Stimulated activated CD4-positive, alpha-beta T cell treated with anti-CD3 and anti-CD28 coated beads, Interleukin-4, amount 100 ng/mL, for 4 hours (primary cell): ENCODE results near the gene PAN3.
"Not testable (repeated sequence)": the region's sequence is repeated elsewhere in the genome, so short reads cannot be mapped to it uniquely, and the experiment has no call there.

Experiments
- DNase-seq, 2 experiments: peaks; one replicate each; pipeline ENCODE4 v3.0.0-alpha.2; 2020

Gene PAN3

DNA sequence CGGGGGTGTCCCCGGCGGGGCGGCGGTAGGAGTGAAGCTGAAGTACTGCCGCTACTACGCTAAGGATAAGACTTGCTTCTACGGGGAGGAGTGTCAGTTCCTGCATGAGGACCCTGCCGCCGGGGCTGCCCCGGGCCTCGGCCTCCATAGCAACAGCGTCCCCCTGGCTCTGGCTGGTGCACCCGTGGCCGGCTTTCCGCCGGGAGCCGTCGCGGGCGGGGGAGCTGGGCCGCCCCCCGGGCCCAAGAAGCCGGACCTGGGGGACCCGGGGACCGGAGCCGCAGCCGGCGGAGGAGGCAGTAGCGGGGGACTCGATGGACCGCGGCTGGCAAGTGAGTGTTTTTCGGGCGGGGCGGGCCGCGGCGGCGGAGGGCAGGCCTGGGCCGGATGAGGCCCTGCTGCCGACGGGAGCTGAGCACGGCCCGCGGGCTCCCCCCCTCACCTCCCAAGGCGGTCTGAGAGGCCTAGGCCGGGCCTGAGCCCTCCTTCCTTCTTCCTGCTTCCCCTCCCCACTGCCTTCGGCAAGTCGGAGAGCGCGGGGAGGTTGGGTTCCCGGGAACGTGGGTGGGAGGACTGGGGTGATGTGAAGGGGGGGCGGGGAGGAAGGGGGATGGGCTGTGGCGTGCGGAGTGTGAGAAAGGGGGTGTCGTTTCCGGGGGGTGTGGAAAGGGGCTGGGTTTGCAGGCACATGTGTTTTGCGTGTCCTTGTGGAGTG is 568 bp downstream of the PAN3 start:
- peak; percentile 87 to 91 for DNase-seq

DNA sequence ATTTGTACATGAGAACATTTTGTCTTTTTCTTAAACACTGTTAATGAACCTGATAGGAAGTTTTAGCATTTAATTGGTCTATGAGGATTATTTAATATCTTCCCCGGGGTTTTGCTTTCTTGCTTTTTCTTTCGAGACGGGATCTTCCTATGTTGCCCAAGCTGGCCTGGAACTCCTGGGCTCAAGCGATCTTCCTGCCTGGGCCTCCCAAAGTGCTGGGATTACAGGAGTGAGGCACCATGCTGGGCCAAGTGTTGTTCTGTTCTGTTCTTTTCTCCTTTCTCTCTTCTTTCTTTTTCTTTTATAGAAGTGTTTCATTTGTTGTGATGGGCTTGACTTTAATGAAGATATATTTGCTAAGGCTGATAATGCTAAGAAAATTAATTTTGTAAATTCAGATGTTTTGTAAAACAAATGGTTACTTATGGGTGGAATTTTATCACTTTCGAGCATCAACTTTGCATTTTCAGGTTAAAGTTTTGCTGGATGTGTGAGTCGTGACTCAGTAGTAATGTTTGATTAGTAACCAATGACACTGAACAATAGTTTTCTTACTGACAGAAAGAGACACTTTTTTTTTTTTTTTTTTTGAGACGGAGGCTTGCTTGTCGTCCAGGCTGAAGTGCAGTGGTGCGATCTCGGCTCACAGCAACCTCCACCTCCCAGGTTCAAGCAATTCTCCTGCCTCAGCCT is 2.2 kb downstream of the PAN3 start:
- DNase-seq = no peak

DNA sequence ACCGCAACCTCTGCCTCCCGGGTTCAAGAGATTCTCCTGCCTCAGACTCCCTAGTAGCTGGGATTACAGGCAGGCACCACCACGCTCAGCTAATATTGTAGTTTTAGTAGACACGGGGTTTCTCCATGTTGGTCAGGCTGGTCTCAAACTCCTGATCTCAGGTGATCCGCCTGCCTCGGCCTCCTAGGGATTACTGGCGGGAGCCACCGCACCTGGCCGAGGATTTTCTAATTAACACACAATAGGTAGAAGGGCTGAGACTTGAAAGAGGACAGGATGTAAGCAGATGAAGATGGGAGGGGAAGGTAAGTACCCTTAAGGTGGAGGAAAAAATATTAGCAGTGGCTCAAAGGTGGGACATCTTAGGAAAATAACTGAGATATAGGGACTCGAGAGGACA is 3.2 kb downstream of the PAN3 start:
- not testable (repeated sequence) for DNase-seq

DNA sequence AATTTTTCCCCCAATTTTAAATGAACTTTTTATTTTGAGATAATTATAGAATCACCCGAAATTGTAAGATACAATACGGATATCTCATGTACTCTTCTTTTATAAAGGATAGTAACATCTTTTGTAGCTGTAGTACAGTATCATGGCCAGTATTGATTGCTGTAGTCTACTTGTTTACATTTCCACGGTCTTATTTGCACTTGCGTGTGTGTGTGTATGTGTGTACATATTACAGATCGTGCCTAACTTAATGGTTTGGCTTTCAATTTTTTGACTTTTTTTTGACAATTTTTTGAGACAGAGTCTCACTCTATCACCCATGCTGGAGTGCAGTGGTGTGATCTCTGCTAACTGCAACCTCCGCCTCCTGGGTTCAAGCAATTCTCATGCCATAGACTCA is 6.7 kb downstream of the PAN3 start:
- DNase-seq = no peak

DNA sequence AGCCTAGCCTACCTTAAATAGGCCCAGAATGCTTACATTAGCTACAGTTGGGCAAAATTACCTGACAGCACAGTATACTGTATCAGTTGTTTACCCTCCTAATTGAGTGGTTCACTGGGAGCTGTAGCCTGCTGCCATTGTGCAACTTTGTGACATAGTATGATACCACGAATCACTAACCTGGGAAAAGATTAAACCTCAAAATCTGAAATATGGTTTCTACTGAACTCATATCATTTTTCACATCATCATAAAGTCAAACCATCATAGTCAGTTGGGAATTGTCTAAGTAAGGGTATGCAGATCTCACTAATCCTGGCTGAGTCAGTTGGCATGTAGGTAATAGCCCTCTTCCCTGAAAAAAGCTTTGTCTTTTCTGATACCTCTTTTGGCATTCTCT is 9.2 kb downstream of the PAN3 start:
- DNase-seq = no peak

DNA sequence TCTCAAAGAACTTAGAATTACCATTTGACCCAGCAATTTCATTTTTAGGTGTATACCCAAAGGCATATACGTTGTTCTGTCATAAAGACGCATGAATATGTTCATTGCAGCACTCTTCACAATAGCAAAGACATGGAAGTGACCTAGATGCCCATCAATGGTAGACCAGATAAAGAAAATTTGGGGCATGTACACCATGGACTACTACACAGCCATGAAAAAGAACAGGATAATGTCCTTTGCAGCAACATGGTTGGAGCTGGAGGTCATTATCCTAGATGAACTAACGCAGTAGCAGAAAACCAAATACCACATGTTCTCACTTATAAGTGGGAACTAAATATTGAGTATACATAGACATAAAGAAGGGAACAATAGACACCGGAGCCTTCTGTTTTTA is 20.7 kb downstream of the PAN3 start:
- DNase-seq = no peak

DNA sequence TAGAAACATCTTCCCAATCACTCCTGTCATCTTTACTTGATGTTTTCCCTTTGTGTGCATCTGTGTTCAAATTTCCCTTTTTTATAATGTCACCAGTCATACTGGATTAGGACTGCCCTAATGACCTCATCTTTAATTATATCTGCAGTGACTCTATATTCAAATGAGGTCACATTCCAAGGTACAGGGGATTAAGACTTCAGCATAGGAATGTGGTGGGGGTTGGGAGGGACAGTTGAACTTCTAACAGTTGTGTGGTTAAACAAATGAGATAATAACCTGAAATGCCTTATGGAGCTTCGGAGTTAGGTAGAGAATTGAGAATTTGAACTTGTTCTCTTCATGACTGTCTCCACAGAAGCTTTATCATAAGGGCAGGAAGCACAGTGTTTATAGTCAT is 23.0 kb downstream of the PAN3 start:
- DNase-seq = no peak

DNA sequence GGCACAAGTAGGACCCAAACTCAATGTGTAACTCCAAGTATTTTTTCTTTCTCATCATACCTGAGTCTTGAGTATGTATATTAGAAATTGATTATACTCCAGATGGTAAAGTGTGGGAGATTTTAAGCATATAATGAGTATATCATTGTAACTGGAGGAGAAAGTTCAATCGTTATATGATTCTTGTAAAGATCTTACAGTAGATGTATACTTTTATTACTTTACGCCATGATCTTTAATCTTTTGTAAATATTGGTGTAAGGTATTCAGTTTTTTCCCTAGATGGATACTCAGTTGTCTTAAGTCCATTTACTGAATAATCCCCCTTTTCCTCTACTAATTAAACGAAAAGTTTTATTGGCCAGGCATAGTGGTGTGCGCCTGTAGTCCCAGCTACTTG is 25.2 kb downstream of the PAN3 start:
- no peak for DNase-seq

DNA sequence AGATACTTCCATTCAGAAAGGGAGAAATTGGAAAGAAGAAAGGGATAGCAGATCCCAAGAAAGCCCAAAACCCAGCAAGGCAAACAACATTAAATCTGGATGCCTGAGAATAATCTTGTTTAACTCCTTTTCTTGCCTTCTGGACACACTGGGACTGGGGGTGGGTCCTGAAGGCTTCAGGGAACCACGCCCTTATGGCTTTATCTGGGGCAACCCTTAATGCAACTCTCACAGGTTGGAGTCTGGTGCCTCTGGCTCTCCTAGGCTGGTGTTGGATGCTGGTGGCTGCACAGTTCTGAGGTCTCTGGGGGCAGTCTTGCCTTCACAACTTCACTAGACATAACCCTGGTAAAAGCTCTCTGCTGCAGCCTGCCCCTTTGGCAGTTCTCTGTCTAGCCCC is 27.9 kb downstream of the PAN3 start:
- DNase-seq = no peak

DNA sequence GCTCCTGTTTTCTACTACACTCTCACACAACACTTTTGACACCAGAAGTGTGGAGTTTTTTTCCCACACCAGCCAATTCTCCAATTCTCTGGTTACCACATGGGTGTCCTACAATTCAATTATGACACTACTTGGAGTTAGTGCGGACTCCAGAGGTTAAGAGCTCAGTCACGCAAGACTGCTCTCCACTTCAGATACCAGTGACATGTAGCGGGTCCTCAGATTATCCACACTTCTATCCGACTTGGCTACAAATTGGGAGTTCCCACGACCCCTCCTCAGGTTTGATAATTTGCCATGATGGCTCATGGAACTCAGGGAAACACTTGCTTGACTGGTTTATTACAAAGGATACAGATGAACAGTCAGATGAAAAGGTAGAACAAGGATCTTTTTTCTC is 32.9 kb downstream of the PAN3 start:
- DNase-seq = no peak

DNA sequence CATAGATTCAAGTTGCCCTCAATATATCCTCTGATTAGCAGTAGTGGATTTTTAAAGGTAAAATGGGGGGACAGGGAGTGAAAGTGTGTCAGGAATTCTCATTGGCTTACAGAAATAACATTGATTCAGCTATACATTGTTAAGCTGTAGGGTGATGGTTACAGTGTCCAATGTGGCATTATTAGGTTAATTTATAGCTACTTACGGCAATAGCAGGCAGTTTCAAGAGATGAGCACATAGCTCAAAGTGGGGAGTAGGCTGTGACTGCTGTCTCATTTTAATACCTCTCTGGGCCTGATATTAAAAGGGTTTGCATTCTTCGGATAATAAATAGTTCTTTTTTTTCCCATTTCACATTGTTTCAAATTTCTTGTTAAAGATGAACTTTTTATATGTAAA is 34.6 kb downstream of the PAN3 start:
- no peak for DNase-seq

DNA sequence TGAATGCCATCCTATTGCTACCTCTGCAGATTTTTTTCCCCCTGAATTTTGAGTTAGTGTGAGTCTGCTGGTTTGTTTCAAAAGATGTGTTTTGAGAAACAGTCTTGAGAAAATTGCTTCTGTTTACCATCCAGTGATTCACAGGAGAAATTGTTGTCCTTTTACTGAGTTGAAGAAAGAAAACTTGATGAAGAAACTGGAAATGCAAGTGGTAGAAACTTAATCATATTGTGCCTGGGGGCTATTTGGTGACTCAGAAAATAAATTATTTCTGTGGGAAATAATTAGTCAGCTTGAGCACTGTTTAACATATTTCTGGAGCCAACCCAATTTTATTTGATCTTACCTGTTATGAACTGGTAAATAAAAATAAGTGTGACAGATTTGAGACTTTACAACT is 35.4 kb downstream of the PAN3 start:
- no peak for DNase-seq

DNA sequence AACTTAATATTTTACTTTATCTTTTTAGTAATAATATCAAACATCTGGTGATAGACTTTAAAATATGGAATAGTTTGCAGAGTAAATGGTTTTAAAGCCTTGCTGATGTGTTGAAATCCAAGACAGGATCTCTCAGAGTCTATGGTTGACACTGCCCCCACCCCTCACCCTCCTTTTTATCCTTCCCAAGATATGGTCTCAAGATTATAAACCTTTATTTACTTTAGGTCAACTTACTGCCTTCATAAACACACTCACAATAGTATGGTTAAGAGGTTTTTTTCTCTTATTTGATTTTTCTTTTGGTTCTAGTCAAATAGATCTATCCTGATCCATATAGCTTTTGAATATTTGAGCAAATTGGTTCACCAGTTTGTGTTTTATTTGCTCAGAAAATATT is 39.0 kb downstream of the PAN3 start:
- no peak for DNase-seq

DNA sequence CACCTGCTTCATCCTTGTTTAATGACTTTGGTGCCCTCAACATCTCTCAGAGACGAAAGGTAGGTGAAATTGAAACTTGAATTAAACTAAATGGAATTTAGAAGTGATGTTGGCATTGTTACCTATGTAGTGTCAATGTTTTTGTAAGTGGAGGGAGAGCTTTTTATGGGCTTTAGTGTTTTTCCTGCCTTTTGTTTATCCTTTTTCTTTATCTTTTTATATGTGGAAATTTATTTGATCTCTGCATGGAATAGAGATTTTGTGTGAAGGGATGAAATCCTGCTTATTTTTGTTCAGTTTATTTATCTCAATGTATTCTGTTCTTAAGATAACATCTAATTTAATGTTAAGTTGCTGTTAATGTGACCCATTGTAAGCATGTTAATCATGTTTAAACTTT is 39.5 kb downstream of the PAN3 start:
- no peak for DNase-seq

DNA sequence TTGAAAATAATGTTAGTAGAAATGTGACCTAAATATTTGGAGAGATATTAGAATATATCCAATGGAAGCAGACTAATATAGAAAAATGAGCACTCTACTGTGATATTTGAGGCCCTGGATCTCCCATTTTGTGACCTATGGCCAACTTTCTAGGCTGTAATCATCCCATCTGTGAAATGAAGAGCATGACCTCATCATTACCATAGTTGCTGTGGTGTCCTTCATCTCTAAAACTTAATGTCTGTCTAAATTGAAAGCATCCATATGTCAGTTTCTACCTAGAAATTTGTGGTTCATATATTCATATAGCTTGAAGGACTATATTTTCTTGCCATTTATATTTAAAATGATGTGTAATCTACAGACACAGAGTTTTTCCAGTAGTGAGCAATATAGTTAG is 41.6 kb downstream of the PAN3 start:
- no peak for DNase-seq

DNA sequence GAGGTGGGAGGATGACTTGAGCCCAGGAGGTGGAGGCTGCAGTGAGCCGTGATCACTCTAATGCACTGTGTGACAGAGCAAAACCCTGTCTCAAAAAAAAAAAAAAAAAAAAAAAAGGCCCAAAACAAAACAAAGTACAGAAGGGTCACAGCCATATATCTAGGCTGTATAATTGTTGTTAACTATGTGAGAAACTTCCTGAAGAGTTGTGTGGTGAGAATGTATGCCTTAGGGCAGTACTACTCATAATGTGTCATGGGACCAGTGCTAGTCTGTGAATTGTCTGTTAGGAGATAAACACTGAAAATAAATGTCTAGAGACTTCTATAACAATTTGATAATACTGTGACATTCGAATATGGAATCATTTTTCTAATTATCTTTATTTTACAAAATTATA is 43.1 kb downstream of the PAN3 start:
- DNase-seq = no peak

DNA sequence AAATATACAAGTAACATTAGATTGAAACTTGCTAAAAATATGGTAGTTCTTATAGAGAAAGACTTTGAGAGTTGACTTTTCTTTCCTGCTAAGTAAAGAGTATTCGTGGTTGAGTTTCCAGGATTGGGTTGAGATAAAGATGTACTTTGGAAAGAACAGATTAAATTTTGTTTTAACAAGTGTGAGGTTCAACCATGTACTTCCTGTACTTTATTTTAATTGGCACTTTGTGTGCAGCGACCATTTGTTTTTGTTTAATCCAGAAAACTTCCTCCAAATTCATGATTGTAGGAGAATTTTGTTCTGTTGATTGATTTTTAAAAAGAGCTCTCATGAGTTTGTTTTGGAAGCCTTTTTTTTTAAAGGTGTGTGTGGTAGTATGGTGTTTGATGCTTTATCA is 46.9 kb downstream of the PAN3 start:
- no peak for DNase-seq

DNA sequence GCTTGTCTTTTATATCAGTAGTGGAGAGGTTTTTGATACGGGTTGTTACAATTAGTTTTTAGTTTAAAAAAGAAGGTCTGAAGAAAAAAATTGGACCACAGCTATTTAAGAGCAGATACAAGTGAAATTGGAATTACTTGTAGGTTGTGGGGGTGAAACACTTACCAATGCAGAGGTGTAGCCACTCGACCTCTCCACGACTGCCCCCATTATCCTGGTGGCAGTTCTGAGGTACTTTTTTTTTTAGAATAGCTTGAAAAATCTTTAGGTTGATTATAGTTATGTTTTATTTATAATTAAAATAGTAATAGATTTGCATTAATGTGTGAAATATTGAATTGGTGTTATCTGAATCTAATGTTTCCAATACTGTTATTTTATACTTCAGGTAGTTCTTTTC is 60.7 kb downstream of the PAN3 start:
- DNase-seq = no peak

DNA sequence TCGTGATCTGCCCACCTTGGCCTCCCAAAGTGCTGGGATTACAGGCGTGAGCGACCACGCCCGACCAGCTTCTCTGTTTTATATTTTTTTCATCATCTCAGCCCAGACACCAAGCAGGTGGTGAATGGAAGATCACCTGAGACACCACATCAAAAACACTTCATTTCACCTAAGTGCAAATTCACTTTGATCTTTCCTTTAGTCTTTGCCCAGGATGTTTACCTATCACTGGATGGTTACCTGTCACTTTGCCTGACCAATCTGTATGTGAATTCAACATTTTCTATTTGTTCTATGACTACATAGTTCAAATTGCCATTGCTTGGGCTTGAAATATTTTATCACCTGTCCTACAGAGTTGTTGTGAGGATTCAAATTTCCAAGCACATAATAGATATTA is 65.7 kb downstream of the PAN3 start:
- no peak for DNase-seq

DNA sequence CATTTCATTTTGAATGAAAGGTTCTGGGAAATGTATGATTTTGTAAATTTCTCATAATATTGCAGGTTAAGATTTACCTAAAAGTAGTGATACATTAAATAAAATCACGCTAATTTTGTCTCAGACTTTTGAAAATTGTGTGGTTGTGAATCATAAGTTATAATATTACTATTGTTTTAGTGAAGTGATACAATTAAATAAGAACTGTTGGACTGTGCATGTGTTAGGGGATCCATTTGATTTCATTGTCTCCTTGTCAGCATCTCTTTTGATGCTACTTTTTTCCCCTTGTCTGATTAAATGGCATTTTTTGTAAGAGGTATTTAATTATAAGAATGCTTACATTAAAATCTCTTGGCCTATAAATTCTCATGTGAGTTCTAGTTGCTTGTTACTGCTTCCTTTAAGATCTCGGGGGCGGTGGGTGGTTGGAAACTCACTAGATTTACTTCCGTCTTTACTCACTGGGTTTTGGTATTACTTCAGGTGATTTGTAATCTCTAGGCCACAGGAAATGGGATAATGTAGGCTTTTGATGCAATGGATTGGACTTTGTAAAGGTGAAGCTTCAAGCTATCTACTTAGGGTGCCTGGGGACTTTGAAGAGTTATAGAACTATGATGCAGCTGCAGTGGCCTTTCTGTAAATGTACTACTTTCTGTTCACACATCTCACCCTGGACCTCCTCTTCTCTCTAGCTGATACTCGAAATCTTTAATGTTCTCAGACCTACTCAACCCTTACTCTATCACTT is 66.5 kb downstream of the PAN3 start:
- peak in 1 of 2 experiments; percentile 24 for DNase-seq

DNA sequence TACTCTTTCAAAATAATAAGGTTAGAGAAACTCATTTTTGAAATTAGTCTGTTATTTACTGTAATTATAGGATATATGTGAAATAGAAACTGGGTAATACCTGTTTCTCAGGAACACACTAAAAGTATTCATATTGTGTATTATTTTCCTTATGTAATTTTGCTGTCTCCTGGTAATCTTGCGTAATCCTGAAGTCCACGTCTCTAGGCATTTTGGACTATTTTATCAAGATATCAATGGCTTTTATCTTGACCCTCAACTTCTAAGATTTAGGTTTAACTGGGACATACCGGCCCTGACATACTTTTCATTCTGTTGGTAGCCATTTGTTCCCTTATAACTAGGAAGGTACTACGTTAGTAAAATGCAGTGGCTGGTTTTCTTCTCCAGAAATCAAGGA is 80.3 kb downstream of the PAN3 start:
- DNase-seq = no peak

DNA sequence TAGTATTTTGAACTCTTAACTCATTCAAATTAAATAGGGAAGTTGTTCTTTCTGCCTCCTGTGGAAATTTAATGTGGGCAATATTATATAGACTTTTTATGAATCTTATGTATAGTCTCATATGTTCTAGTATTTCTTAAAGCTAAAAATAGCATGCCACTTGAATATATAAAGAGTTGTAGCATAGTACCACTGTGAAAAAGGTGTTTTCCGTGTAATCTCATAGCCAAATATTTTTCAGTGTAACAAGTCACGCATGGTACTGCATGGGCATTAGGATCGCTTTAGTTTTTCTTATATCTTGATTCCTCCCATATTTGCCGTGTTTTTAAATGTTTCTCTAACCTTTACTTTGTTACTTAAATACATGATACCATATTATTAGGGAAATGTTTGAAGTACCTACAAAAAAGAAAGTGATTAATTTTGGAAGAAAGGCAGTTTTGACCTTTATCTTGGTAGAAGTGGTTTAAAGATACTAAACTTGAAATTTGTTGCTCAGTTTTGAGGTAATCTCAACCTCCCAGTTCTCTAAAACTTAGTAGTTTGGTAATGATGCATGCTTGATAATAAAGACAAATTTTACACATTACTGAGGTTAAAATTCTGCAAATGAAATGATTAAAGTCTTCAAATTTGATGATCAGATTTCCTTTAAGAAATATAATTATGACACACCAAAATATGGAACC is 81.2 kb downstream of the PAN3 start:
- no peak for DNase-seq

DNA sequence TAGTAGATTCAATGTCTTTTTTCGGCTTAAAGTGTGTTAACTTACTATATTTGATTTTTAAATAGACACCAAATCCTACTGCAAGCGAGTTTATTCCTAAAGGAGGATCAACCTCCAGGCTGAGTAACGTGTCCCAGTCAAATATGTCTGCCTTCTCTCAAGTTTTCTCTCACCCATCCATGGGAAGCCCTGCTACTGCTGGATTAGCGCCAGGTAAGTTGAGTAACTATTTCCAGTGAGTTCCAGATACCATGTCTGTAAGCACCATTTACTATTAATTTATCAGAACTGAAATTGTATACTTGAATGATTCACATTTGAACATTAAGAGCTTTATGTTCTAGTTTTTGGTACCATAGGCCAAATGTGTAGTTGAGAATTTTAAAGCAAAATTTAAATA is 81.8 kb downstream of the PAN3 start:
- DNase-seq = no peak
